Measurements from ENCODE around the gene MBD3.

- TF ChIP-seq CTCF (IDR thresholded peaks at IDR 0.05) = no peak
- TF ChIP-seq EZH2 (IDR thresholded peaks at IDR 0.05) = no peak
Measured at GRCh38 chr19:1527650-1528309, 64.9 kb downstream of the MBD3 start.
